HG02588 (cell line): ENCODE data around the gene SNX20.

Experiments
- ATAC-seq: cut with Tn5 transposase; IDR thresholded peaks from one replicate; pipeline ENCODE4 v1.9.1; 2021; ENCODE audit warnings: mild to moderate bottlenecking, moderate library complexity; ENCODE audit not compliant: unreplicated experiment

Gene SNX20

DNA sequence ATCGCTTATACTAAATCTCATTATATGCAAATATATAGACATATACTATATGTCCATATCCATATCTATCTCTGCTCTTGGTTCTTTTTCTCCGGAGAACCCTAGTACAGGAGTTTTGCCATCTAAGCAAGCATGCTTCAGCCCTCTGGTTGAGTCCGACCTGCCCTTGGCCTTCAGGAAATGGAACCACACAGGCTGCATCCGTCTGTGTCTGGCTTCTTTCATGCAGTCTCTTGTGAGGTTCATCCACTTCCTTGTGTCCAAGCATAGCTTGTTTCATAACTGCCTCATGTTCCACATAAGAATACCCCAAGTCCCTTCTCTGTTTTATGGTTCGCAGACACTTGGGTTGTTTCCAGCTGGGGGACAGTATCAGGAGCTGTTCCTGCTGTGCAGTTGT is 16.8 kb downstream of the SNX20 start:
- no peak for ATAC-seq

DNA sequence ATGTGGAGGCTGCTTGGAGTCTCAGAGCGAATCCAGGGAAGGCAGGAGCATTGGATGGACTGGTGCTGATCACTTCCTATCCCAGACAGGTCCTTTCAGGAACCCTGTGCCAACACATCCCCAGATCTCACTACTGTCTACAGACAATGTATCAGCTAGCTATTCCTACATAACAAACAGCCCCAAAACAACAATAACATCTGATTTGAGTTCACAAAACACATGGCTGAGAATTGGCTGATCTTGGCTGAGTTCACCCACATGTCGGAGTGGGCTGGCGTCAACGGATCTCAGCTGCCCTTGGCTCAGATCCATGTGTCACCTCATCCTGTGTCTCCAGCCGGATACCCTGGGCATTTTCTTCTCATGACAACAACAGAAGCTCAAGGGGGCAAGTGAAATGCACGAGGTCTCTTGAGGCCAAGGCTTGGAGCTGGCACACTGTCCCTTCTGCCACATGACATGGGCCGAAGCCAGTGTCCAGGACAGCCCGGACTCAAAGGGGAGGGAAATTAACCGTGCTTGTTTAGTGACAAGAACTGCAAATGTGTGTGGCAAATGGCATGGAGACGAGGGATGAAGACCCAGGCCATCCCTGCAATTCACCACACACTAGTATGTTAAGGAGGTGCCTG is 18.7 kb downstream of the SNX20 start:
- ATAC-seq = no peak

DNA sequence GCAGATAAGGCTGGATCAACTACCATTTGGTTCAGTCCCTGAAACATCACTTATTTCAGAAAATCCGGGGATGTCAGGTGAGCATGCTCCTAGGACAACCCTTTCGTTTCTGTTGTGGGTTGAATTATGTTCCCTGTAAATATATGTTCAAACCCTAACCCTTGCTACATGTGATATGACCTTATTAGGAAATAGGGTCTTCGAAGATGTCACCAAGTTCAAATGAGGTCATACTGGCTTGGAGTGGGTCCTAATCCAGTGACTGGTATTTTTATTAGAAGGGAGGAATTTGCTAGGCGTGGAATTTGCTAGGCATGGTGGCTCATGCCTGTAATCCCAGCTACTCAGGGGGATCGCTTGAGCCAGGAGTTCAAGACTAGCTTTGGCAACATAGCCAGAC is 21.3 kb downstream of the SNX20 start:
- ATAC-seq = no peak

DNA sequence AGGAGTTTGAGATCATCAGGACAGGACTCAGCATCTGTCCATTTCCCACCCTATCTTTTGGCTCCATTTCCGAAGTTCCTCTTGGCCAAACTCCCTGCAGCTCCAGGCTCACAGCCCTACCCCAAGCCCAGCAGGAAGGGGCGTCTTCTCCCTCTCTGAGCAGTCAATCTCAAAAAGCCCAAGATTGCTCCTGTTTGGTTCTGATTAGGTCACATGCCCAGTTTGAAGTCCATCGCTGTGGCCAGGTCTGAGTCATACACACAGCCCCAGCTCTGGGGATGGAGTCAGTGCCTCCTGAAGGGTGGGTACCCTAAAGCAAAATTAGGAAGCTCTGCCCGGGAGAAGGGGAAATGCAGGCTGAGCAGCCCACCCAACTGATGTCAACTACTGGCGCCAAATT is 23.9 kb downstream of the SNX20 start:
- no peak for ATAC-seq

DNA sequence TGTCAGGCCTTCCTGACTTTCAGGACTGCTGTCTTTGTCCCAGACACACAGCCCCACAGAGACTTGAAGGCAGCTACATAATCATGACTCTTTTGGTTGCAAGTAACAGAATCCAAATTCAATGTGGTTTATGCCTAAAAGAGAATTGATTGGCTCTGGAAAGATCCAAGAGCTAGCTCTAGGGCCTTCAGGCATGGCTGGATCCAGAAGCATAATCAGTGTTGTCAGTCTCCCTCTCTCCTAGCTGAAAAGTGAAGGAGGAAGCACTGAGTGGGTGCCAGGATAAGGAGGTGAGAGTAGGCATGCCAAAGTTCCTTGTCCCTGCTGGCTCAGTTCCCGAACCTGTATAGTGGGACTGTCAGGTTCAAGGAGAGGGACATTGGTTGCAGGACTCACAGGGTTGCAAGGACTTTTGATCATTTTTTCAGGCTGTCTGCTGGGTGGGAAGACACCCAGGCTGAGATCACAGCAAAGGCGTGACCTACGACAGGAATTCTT is 25.5 kb downstream of the SNX20 start:
- ATAC-seq = no peak

DNA sequence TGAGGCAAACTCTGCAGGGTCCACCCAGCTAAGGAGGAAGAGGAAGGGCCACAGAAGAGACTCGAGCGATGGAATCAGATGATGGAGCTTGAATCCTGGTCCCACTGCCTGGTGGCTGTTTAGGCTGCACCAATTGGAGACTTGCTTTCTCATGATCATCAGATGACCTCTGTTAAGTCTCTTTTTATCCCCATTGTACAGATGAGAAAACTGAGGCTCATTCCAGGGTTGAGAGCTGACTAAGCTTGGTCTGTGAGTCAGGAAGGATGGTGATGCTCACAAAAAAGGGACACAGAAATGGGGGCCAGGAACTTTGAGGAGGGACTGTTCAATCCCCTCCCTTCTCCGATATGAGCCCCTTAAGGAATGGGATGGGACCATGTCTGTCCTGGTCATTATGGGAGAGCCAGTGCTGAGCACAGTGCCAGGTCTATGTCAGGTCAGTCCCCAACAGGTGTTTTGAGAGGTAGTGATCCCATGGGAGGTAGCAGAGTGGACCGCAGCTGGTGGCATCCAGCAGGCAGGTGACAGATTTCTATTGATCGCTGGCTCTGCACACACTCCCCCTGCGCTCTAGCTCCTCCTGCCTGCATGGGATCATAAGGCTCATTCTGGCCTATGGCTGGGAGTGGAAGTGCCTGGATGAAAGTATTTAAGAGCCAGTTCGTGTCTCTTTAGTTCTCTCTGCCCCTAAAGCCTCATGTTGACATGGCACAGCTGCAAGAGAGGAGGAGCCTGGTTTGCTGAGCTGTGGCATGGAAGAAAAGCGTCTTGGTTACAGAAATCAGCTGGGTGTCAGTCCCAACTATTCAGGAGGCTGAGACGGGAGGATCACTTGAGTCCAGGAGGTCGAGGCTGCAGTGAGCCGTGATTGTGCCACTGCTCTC is 27.2 kb downstream of the SNX20 start:
- ATAC-seq = no peak

DNA sequence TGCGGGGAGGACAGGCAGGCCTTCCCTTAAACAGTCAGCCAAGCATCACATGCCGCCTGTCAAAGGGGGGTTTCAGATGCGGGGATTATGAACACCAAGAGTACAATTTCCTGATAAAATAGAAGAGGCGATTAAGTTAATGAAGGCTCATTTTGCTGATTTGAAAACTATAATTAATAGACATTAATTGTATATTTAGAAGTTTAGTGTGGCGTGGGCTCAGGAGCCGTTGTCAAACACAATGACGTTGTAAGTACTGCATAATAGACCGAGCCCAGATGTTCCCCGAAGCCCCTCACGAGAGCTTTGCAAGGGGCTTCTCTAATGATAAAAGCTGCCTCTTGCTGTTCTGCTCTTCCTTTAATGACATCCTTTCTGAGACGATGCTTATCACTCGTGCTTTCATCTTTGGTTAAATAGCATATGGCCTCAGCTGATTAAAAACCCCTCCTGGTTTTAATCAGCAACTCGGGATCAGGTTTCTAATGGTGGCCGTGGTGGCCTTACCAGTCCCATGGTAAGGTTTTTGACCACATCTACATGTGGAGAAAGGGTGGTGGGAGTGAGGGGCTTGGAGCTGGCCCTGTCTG is 28.2 kb downstream of the SNX20 start:
- no peak for ATAC-seq

DNA sequence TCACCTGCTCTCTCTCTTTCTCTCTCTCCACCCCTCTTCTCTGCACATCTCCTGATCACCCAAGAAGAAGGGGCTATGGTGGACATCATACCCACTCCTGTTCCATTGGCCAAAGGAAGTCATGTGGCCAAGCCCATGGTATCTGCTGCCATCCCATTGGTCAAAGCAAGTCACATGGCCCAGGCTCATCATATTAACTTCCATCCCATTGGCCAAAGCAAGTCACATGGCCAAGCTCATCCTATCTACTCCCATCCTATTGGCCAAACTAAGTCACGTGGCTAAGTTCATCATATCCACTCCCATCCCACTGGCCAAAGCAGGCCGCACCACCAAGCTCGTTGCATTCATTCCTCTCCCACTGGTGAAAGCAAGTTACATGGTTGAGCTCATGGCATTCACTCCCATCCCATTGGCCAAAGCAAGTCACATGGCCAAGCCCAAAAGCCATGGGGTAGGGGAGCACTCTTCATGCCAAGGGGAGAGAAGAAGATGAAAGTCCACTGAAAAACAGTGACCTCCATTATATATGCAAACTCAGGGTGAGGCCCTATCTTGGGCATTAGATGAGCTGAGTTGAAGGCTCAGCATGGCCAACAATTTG is 29.2 kb downstream of the SNX20 start:
- ATAC-seq = no peak

DNA sequence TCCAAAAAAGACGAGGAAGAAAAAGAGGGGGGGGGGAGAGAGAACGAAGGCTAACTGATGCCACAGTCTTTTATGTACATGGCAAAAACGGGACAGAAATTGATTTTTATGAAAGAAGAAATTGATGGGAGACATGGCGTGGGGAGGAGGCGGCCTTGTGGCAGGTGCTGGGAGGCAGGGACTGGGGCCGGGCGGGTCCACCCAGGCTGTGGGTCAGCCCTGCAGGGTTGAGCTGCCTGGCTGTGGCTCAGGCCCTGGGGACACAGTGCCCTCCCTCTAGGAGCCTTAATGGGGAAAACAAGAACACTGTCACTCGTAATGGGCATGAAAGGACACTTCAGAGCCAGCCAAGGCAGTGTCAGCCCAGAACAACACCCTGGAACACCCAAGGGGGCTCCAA is 34.8 kb downstream of the SNX20 start:
- no peak for ATAC-seq

DNA sequence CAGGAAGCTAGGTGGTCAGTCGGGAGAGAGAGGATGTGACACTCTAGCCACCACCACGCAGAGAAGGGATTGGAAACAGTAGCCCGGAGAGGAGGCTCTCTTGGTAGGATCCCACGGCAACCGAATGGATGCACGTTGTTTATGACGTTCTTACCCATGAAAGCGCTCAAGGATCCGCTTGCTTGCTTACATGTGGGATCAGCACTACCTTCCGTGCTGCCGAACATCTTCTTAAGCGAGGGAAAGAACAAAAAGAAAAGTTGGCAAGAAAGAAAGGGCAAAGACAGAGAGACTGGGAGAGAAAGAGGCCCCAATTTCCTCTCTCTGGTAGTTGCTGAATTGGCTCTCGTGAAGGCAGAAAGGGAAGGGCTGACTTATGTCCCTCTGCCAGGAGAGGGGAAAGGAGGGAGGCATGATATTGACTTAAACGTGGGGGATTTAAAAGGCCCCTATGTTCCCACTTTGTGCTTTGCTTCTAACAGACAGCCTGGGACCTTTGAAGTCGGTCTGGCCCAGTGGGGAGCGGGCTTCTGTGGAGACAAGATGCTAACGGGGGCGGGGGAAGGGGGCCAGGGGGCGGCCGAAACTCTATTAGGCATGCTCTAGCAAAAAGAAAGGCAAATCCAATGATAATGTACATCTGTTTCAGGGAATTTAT is 35.4 kb downstream of the SNX20 start:
- no peak for ATAC-seq

DNA sequence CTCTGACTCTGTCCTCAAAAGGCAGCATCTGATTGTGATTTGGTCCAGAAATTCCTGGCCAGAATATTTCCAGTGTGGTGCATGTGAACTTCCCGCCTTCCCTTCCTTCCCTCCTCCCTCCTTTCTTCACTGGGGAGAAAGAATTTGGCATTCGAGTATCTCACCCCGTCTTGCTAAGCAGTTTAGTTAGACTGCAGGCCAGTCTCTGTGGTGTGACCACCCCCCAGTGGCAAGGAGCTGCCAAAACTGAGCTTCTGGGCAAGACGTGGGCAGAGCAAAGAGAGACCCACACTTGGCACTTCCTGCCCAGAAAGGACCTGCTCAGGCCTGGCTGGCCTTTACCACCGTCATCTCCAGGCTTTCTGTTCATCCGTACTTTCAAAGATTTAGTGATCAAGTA is 36.4 kb downstream of the SNX20 start:
- no peak for ATAC-seq

DNA sequence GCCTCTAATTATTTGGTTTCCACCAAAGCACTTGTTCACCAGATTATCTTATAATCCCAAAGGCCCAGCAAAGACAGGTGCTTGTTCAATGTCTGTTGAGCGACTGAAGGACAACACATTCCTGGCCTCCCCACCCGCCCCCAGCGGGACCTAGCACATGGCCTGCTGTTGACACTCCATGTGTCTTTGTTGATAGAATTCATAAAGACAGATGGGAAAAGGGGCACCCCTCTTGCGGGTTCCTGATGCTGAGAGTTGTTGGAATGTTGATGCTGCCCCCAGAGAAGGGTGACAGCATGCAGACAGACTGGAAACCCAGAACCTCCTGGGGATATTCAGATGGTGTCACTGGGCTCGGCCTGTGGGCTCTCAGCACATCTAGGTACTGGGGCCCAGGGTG is 36.9 kb downstream of the SNX20 start:
- ATAC-seq = no peak

DNA sequence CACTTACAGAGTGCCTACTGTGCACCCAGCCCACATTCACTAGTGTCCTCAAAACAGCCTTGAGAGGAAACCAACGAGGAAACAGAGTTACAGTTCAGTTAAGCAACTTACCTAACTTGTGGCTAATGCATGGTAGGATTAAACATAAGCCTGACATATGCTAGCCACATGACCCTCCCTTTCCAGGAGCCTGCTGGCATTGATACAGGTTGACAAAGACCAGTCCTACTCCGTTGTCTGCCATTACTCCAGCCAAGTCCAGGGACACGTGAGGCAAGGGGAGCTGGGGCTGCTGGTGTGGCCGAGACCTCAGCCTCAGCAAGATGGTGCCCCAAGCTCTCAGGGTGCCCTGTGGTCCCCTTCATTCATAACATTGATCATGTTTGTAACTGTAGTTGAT is 37.9 kb downstream of the SNX20 start:
- ATAC-seq = no peak

DNA sequence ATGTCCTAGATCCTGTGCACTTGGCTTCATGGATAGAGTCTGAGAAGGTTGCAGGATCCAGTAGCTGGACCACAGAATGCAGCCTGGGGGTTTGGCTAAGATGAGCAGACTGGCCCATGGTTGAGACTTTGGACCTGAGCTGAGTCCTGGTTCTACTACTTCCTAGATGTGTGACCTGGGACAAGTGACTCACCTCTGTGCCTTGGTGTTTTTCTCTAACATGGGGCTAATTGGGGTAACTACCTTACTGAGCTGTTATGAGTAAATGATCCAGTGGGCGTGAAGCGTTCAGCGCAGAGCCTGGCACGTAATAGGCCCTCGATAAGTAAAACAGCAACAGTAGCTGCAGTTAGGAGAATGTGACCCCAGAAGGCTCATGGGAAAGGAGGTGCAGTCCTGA is 38.8 kb downstream of the SNX20 start:
- no peak for ATAC-seq

DNA sequence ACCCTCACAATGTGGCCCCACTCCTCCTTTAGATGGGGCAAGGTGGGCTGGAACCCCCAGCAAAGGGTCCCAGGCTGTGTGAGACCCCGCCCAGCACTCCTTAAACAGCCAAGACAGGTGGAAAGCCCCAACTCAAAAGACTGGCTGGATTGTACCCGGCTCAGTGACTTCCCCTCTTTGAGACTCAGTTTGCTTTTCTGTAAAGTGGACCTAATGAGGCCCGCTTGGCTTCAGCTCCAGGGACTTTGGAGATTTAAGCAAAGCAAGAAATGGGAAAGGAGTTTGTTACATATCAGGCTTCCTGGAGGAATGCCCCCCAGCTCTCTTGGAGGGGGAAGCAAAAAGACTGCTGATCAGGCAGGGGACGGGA is 39.3 kb downstream of the SNX20 start:
- ATAC-seq = no peak

DNA sequence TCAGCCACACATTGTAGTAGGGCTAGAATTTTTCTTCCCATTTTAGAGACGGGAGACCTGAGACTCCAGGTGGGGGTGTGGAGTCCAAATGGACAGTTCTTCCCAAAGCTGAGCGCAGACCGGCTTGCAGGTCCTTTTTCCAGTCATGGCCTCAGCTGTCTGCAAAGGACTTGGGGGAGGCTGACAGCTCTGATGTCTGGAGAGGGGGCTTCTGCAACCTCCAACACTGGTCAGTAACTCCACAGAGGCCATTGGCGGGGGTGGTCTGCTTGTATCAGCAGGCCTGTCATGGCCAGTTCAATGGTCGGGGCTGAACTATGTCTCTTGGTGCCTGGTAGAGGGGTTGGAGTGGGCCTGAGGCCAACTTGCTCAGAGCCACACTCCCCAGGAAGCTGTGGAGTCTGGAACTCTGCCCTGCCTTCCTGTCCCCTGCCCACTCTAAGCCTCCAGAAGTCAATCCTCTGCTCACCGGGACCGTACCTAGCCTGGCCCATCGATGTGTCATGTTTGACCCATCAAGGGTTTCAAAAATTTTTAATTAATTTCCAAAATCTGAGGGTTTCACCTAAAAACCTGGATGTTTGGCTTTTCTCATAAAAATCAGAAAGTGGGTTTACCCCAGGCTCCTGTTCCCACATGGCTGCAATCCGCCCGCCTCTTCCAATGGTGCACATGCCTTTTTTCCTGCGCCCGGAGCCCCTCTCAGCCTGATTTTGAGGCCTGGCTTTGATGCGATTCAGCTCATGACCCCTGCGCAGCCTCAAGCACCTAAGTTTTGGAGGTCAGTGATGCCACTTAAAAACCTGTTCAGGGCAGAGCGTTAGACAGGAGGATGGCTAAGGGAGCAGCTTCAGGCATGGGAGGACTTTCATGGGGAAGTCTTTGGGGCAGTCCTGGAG is 39.9 kb downstream of the SNX20 start:
- ATAC-seq = no peak

DNA sequence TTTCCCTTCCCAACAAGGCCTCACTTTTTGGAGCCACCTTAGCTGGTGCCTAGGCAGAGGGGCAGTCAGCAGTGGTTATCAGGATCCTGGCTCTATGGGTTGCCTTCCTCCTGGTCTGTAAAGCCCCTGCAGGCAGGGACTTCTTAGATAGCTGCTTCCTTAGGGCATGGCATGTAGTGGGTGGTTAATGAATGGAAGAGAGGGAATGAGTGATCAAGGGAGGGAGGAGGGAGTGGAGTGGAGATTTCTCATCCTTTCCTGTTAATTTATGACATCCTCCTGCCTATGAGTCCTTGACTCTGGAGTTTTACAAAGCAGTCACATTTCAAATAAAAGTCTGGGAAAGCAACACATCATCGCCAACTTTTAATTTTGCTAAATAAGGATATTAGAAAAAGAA is 40.7 kb downstream of the SNX20 start:
- no peak for ATAC-seq

DNA sequence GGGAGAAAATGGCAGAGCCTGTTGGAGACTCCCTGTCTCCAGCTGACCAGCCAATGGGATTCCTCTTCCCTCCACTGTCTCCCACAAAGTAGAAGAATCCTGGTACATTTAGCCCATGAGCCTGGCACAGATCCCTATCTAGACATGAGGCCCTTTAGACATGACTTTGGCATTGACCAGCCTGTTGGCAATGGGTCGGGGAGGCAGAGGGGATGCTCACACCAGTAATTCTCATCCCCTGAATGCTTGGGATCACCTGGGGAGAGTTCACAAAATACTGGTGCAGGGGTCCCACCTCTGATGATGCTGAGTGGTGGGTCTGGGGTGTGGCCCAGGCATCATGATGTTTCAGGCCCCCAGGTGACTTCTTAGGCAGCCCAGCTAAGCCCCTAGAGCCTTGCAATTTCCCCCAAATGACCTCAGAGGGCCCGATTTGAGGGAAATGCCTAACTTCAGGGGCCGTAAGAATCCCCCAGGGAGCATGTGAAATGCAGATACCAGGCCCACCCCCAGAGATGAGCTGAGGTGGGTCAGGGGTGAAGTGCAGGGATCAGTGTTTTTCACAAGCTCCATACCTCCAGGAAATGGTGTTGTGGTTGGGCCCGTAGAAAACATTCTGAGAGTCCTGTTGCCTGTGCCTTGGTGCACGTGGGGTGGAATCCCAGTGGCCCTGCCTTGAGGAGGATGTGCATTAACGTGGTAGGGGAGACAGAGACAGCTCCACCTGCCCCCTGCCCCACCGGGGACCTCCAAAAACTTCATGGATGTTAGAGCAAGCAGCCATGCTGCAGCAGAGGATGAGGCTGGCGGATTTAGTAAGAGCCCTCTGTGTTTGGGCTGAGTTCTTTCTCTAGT is 42.1 kb downstream of the SNX20 start:
- no peak for ATAC-seq
